PC-3 (cell line): ENCODE measurements around the gene PRKCQ. TPM values are rescaled to one million over a fixed set of nuclear protein-coding genes. Genes with fewer than 3 reads are reported as not detected.
"Not testable (repeated sequence)": the region's sequence is repeated elsewhere in the genome, so short reads cannot be mapped to it uniquely, and the experiment has no call there.

ENCODE experiments used
- ATAC-seq: fragments of 200-7000 bp; cut with Tn5 transposase; 2 replicates; pipeline ENCODE4 v1.9.1; 2020; ENCODE audit warnings: mild to moderate bottlenecking, moderate library complexity
- BruUV-seq: library from RNA; stranded (reverse); fragments of 400-500 nt; replicated peaks from 2 replicates; lab custom pipeline; 2021; lab: Mats Ljungman, UMichigan
- CTCF ChIA-PET: fragments of 300-600 bp; sonication (Branson Sonifier 250); formaldehyde crosslinking; loops from one replicate; lab custom pipeline; 2022; ENCODE audit warnings: antibody characterized with exemption; lab: Charles Lee
- POLR2A ChIA-PET: fragments of 300-600 bp; sonication (Branson Sonifier 250); formaldehyde crosslinking; loops from one replicate; lab custom pipeline; 2022; ENCODE audit warnings: antibody characterized with exemption; ENCODE audit not compliant: unreplicated experiment; lab: Charles Lee
- DNase-seq: peaks from one replicate; pipeline ENCODE4 v3.0.0-alpha.2; 2015
- H2AFZ ChIP-seq: fragments of 300-600 bp; sonication (generic); 2 replicates; pipeline ENCODE4 v1.6.0; 2016; ENCODE audit warnings: antibody characterized with exemption, low read length
- H3F3A ChIP-seq: fragments of 300-600 bp; sonication (generic); one replicate; pipeline ENCODE4 v1.6.0; 2017; ENCODE audit warnings: antibody characterized with exemption, low read length, control low read depth, mild to moderate bottlenecking; ENCODE audit not compliant: unreplicated experiment
- H3K27ac ChIP-seq: fragments of 300-600 bp; sonication (generic); 2 replicates; pipeline ENCODE4 v1.5.1; 2016; ENCODE audit warnings: mild to moderate bottlenecking, low read length
- H3K27me3 ChIP-seq: fragments of 300-600 bp; sonication (generic); 2 replicates; pipeline ENCODE4 v1.6.1; 2016; ENCODE audit warnings: low read length, mixed read lengths
- H3K36me3 ChIP-seq: fragments of 300-600 bp; sonication (generic); 2 replicates; pipeline ENCODE4 v1.6.1; 2016; ENCODE audit warnings: low read depth, mixed run types, low read length, mixed read lengths
- H3K4me1 ChIP-seq: fragments of 300-600 bp; sonication (generic); 2 replicates; pipeline ENCODE4 v1.5.1; 2016; ENCODE audit warnings: low read length; ENCODE audit not compliant: insufficient read depth
- H3K4me2 ChIP-seq: fragments of 300-600 bp; sonication (generic); 2 replicates; pipeline ENCODE4 v1.6.0; 2016; ENCODE audit warnings: low read length
- H3K4me3 ChIP-seq: fragments of 300-600 bp; sonication (generic); 2 replicates; pipeline ENCODE4 v1.5.1; 2016; ENCODE audit warnings: mild to moderate bottlenecking, low read length, mixed read lengths
- H3K79me2 ChIP-seq: fragments of 300-600 bp; sonication (generic); 2 replicates; pipeline ENCODE4 v1.6.1; 2017; ENCODE audit warnings: low read length, mixed read lengths
- H3K9ac ChIP-seq: fragments of 300-600 bp; sonication (generic); 2 replicates; pipeline ENCODE4 v1.6.0; 2016; ENCODE audit warnings: mild to moderate bottlenecking, low read length
- H3K9me2 ChIP-seq: fragments of 300-600 bp; sonication (generic); replicated peaks from 2 replicates; pipeline ENCODE4 v1.6.1; 2016; ENCODE audit warnings: mixed run types, low read length, mixed read lengths
- H3K9me3 ChIP-seq: fragments of 300-600 bp; sonication (generic); 2 replicates; pipeline ENCODE4 v1.6.1; 2016; ENCODE audit warnings: low read length, mixed read lengths
- H4K20me1 ChIP-seq: fragments of 300-600 bp; sonication (generic); 2 replicates; pipeline ENCODE4 v1.6.1; 2016; ENCODE audit warnings: low read length, mixed read lengths
- EZH2 ChIP-seq: fragments of 300-600 bp; sonication (generic); IDR thresholded peaks from one replicate; pipeline ENCODE4 v1.6.1; 2017; ENCODE audit warnings: antibody characterized with exemption, mild to moderate bottlenecking, low read length; ENCODE audit not compliant: unreplicated experiment
- EZH2phosphoT487 ChIP-seq: fragments of 300-600 bp; sonication (generic); IDR thresholded peaks from 2 replicates; pipeline ENCODE4 v1.6.1; 2018; ENCODE audit warnings: mild to moderate bottlenecking, antibody characterized with exemption, low read length, borderline replicate concordance
- intact Hi-C: fragments of 100-400 bp; cut with micrococcal nuclease; formaldehyde crosslinking; loops from 2 replicates; pipeline ENCODE4 v1.9.0; 2023
- total RNA-seq: library from RNA; depleted of rRNA; stranded (reverse); fragments of >200 nt; gene quantifications from 2 replicates; pipeline ENCODE4 v1.2.3, GENCODE V29; 2014
- TF ChIP-seq, protein P1 (sequence below): fragments of 300-600 bp; sonication (generic); conservative IDR thresholded peaks from 2 replicates; pipeline ENCODE4 v1.5.1; 2017; ENCODE audit warnings: antibody characterized with exemption, low read depth, mild to moderate bottlenecking, low read length

Gene PRKCQ
- total RNA-seq, 1 experiment from 2014 or later = not detected

DNA sequence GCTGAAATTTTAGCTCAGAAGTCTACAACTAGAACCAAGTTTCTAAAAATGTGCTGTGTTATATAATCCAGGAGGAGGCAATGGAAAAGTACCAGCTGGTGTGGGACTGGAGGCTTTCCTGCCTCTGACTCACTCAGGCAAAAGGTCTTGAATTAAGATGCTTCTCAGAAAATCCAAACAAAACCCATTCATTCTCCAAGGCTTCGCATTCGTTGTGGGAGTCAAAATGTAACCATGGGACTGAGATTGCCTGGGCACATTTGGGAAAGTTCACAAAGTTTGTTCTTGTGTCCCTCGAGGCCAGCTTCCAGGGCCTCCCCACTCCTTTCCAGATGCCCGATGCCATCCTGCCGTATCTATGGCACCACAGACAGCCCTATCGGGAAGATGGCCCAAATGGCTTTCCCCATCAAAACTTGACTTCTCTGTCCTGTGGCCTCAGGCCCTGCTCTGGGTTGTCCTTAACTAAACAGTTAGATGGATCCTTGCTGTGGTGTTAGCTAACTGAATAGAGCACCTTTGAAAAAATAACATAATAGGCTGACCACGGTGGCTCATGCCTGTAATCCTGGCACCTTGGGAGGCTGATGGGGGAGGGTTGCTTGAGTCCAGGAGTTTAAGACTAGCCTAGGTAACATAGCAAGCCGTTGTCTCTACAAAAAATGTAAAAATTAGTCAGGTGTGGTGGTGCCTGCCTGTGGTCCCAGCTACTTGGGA, 196.8 kb downstream of the PRKCQ start:
- no peaks in the 10 kb centered on the region for H4K20me1 ChIP-seq
- no peaks in the 10 kb centered on the region for H3F3A ChIP-seq
- H3K9me2 ChIP-seq = no peaks in the 10 kb centered on the region
- no peak overlapping the region for H3K4me2 ChIP-seq
- ATAC-seq = no peak
- H3K9me3 ChIP-seq = no peaks in the 10 kb centered on the region
- no peak overlapping the region for H3K9ac ChIP-seq
- no peak overlapping the region for H3K27ac ChIP-seq
- DNase-seq = no peak
- no TSS peak for BruUV-seq
- intact Hi-C loops = no loop called here
- ChIA-PET CTCF (no interaction called here), POLR2A (no interaction called here)
- TF ChIP-seq, protein P1, sequence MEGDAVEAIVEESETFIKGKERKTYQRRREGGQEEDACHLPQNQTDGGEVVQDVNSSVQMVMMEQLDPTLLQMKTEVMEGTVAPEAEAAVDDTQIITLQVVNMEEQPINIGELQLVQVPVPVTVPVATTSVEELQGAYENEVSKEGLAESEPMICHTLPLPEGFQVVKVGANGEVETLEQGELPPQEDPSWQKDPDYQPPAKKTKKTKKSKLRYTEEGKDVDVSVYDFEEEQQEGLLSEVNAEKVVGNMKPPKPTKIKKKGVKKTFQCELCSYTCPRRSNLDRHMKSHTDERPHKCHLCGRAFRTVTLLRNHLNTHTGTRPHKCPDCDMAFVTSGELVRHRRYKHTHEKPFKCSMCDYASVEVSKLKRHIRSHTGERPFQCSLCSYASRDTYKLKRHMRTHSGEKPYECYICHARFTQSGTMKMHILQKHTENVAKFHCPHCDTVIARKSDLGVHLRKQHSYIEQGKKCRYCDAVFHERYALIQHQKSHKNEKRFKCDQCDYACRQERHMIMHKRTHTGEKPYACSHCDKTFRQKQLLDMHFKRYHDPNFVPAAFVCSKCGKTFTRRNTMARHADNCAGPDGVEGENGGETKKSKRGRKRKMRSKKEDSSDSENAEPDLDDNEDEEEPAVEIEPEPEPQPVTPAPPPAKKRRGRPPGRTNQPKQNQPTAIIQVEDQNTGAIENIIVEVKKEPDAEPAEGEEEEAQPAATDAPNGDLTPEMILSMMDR = no peak
- TF ChIP-seq EZH2 (no peak), EZH2phosphoT487 (no peak)
- H2AFZ ChIP-seq = no peak overlapping the region
- no peaks in the 10 kb centered on the region for H3K36me3 ChIP-seq
- no peaks in the 10 kb centered on the region; the same call in 1 of the 2 replicates for H3K4me1 ChIP-seq
- H3K4me3 ChIP-seq = no peak overlapping the region
- no peaks in the 10 kb centered on the region for H3K79me2 ChIP-seq
- H3K27me3 ChIP-seq = no peaks in the 10 kb centered on the region

DNA sequence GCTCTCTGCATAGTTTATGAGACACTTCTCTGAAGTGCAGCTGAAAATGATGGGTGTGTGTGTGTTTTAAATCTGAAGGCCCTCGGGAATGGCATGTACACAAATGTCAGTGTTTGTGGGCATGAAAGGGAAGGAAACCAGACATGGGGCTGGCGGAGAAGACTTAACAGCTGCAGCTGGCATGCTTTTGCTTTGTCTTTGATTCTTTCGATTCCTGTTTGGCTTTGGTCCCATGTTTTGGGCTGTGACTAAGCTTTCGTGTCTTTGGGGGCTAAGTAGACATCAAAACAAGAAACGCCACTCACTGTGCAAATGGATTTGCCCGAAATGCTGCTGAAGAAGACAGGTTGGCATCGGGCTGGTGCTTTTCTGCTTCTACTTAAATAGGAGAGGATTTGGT, 198.0 kb downstream of the PRKCQ start:
- Histone ChIP-seq H3K9me3 (no peaks in the 10 kb centered on the region), H3K27me3 (no peaks in the 10 kb centered on the region), H3K9ac (no peak overlapping the region), H3K36me3 (no peaks in the 10 kb centered on the region), H3F3A (no peaks in the 10 kb centered on the region), H2AFZ (no peak overlapping the region), H3K4me1 (no peaks in the 10 kb centered on the region; the same call in 1 of the 2 replicates), H3K4me2 (no peak overlapping the region), H3K27ac (no peak overlapping the region), H3K79me2 (no peaks in the 10 kb centered on the region), H3K4me3 (no peak overlapping the region), H4K20me1 (no peaks in the 10 kb centered on the region), H3K9me2 (no peaks in the 10 kb centered on the region)
- no peak for DNase-seq
- no peak for ATAC-seq
- BruUV-seq = no TSS peak
- intact Hi-C loops = no loop called here
- CTCF ChIA-PET = no interaction called here
- POLR2A ChIA-PET = no interaction called here
- TF ChIP-seq EZH2phosphoT487 (no peak), EZH2 (no peak)
- TF ChIP-seq, protein P1 = no peak

DNA sequence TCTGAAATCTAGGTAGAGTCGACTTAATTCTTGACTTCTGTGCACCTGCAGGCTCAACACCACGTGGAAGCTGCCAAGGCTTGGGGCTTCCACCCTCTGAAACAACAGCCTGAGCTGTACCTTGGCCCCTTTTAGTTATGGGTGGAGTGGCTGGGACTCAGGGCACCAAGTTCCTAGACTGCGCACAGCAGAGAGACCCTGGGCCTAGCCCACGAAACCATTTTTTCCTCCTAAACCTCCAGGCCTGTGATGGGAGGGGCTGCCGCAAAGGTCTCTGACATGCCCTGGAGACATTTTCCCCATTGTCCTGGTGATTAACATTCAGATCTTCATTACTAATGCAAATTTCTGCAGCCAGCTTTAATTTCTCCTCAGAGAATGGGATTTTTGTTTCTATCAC, 199.6 kb downstream of the PRKCQ start:
- DNase-seq, H3K4me3 ChIP-seq, H3F3A ChIP-seq, H3K9me2 ChIP-seq, intact Hi-C loops, H3K36me3 ChIP-seq, H3K27ac ChIP-seq, H3K27me3 ChIP-seq, H3K4me2 ChIP-seq, H3K9me3 ChIP-seq, POLR2A ChIA-PET, H2AFZ ChIP-seq, H3K4me1 ChIP-seq, H3K9ac ChIP-seq, CTCF ChIA-PET, H3K79me2 ChIP-seq, BruUV-seq, H4K20me1 ChIP-seq, ATAC-seq: not testable (repeated sequence)
